Spinal cord (tissue), 10 donors: ENCODE data around the gene TM4SF4. TPM values are rescaled to one million over a fixed set of nuclear protein-coding genes. Genes with fewer than 3 reads are reported as not detected.

ENCODE experiments used
- DNase-seq, 6 donors: peaks; one replicate each; pipeline versions ENCODE4 v3.0.0 to v3.0.0-alpha.2; 2013 to 2015; ENCODE audit warnings: low spot score in 6 of 6, low read depth in 4 of 6
- H3K27ac ChIP-seq: one replicate; pipeline ENCODE4 v1.5.1; 2013; ENCODE audit warnings: low read depth, low read length, control low read depth
- H3K27me3 ChIP-seq: one replicate; pipeline ENCODE4 v1.6.1; 2013; ENCODE audit warnings: low read length; ENCODE audit not compliant: control insufficient read depth, insufficient read depth
- H3K36me3 ChIP-seq: one replicate; pipeline ENCODE4 v1.6.1; 2013; ENCODE audit warnings: low read length; ENCODE audit not compliant: control insufficient read depth, insufficient read depth
- H3K4me1 ChIP-seq: one replicate; pipeline ENCODE4 v1.6.1; 2013; ENCODE audit warnings: low read length; ENCODE audit not compliant: control insufficient read depth, insufficient read depth
- H3K4me3 ChIP-seq: one replicate; pipeline ENCODE4 v1.5.1; 2013; ENCODE audit warnings: low read depth, low read length, control low read depth
- H3K9me3 ChIP-seq: one replicate; pipeline ENCODE4 v1.6.1; 2013; ENCODE audit warnings: low read length; ENCODE audit not compliant: control insufficient read depth, insufficient read depth
- WGBS: methylation state at CpG from one replicate; pipeline ENCODE4 v1.1.5; 2013; ENCODE audit warnings: missing lambda C conversion rate; ENCODE audit not compliant: insufficient coverage; 5-methylcytosine and 5-hydroxymethylcytosine counted together
- polyA plus RNA-seq, 2 donors: library from polyadenylated mRNA; unstranded; fragments of 120-200 nt; gene quantifications; one replicate each; pipeline ENCODE4 v1.2.1, GENCODE V29; 2013; ENCODE audit not compliant: insufficient read length in 2 of 2
- total RNA-seq, 2 donors: library from RNA; depleted of rRNA in 1 of 2; stranded (reverse); fragments of 120-200 nt in 1 of 2; fragments of >200 nt in 1 of 2; gene quantifications; one replicate each; pipeline versions ENCODE4 v1.2.3 to v1.2.4, GENCODE V29; 2013 to 2014
- donor health status: healthy.

The TM4SF4 gene
- total and polyA plus RNA-seq, 4 donors: 0.39 to 0.69 TPM; not detected in 2

GRCh38 chr3:149493315-149494021, 19.0 kb downstream of the TM4SF4 start:
- Histone ChIP-seq H3K36me3 (no peaks in the 10 kb centered on the region), H3K4me1 (no peaks in the 10 kb centered on the region), H3K9me3 (no peaks in the 10 kb centered on the region), H3K4me3 (no peak overlapping the region), H3K27me3 (no peaks in the 10 kb centered on the region), H3K27ac (no peak overlapping the region)
- whole genome bisulfite sequencing: 84% methylated on average over 8 of the region's 8 CpGs
- DNase-seq: no peak

GRCh38 chr3:149494022-149494758, 19.7 kb downstream of the TM4SF4 start:
- WGBS: 30% methylated on average over 5 of the region's 11 CpGs

GRCh38 chr3:149494759-149495580, 20.5 kb downstream of the TM4SF4 start:
- no peaks in the 10 kb centered on the region for H3K9me3 ChIP-seq
- no peaks in the 10 kb centered on the region for H3K36me3 ChIP-seq
- no peaks in the 10 kb centered on the region for H3K4me1 ChIP-seq
- H3K27ac ChIP-seq: no peak overlapping the region
- no peak overlapping the region for H3K4me3 ChIP-seq
- no peak for DNase-seq
- WGBS: 92% methylated on average over 6 of the region's 6 CpGs
- H3K27me3 ChIP-seq: no peaks in the 10 kb centered on the region

More at GRCh38 chr3:149494022-149494758, 19.7 kb downstream of the TM4SF4 start:
- peak; percentile 25 to 86 (median 34) for DNase-seq
- Histone ChIP-seq H3K27me3 (no peaks in the 10 kb centered on the region), H3K27ac (no peak overlapping the region), H3K4me3 (no peak overlapping the region), H3K9me3 (no peaks in the 10 kb centered on the region), H3K4me1 (no peaks in the 10 kb centered on the region), H3K36me3 (no peaks in the 10 kb centered on the region)

- no peak overlapping the region for H3K27ac ChIP-seq
- WGBS: 96% methylated on average over 6 of the region's 6 CpGs
- no peak for DNase-seq
Measured at GRCh38 chr3:149495581-149496125, 21.2 kb downstream of the TM4SF4 start.

GRCh38 chr3:149496891-149497290, 22.4 kb downstream of the TM4SF4 start:
- Histone ChIP-seq H3K27me3 (no peaks in the 10 kb centered on the region), H3K4me3 (no peak overlapping the region), H3K27ac (no peak overlapping the region), H3K9me3 (no peaks in the 10 kb centered on the region), H3K36me3 (no peaks in the 10 kb centered on the region), H3K4me1 (no peaks in the 10 kb centered on the region)
- DNase-seq: no peak
- 100% methylated on average over 2 of the region's 4 CpGs for WGBS

More at GRCh38 chr3:149495581-149496125, 21.2 kb downstream of the TM4SF4 start:
- H3K4me1 ChIP-seq: no peaks in the 10 kb centered on the region
- no peaks in the 10 kb centered on the region for H3K9me3 ChIP-seq
- no peaks in the 10 kb centered on the region for H3K27me3 ChIP-seq
- no peak overlapping the region for H3K4me3 ChIP-seq
- no peaks in the 10 kb centered on the region for H3K36me3 ChIP-seq

GRCh38 chr3:149497966-149498670, 23.6 kb downstream of the TM4SF4 start:
- no peak overlapping the region for H3K4me3 ChIP-seq
- H3K9me3 ChIP-seq: no peaks in the 10 kb centered on the region
- H3K36me3 ChIP-seq: no peaks in the 10 kb centered on the region
- no peaks in the 10 kb centered on the region for H3K27me3 ChIP-seq
- H3K27ac ChIP-seq: no peak overlapping the region
- H3K4me1 ChIP-seq: no peaks in the 10 kb centered on the region
- whole genome bisulfite sequencing: 73% methylated on average over 3 of the region's 4 CpGs
- DNase-seq: no peak

GRCh38 chr3:149501524-149501923, 27.0 kb downstream of the TM4SF4 start:
- no peaks in the 10 kb centered on the region for H3K27me3 ChIP-seq
- H3K36me3 ChIP-seq: no peaks in the 10 kb centered on the region
- DNase-seq: peak in 1 of 6 donors; percentile 41
- WGBS: no CpG with 5 or more reads among the region's 1 CpG
- no peak overlapping the region for H3K27ac ChIP-seq
- no peak overlapping the region for H3K4me3 ChIP-seq
- H3K4me1 ChIP-seq: no peaks in the 10 kb centered on the region
- H3K9me3 ChIP-seq: no peaks in the 10 kb centered on the region

GRCh38 chr3:149502438-149502837, 27.9 kb downstream of the TM4SF4 start:
- no peak overlapping the region for H3K4me3 ChIP-seq
- 100% methylated on average over 2 of the region's 3 CpGs for WGBS
- no peaks in the 10 kb centered on the region for H3K27me3 ChIP-seq
- no peaks in the 10 kb centered on the region for H3K36me3 ChIP-seq
- H3K4me1 ChIP-seq: no peaks in the 10 kb centered on the region
- H3K9me3 ChIP-seq: no peaks in the 10 kb centered on the region
- no peak for DNase-seq
- H3K27ac ChIP-seq: no peak overlapping the region

- H3K27me3 ChIP-seq: no peaks in the 10 kb centered on the region
- no peak overlapping the region for H3K27ac ChIP-seq
- WGBS: no CpG with 5 or more reads among the region's 1 CpG
- no peak overlapping the region for H3K4me3 ChIP-seq
- no peaks in the 10 kb centered on the region for H3K36me3 ChIP-seq
- H3K9me3 ChIP-seq: no peaks in the 10 kb centered on the region
- no peak for DNase-seq
- H3K4me1 ChIP-seq: no peaks in the 10 kb centered on the region
Measured at GRCh38 chr3:149506540-149506939, 32.0 kb downstream of the TM4SF4 start.
